NCI-H526 (cell line): ENCODE data around the gene GGCX.

Experiments used
- DNase-seq, 2 experiments: peaks; one replicate each; lab custom pipeline; 2025; lab: John Stamatoyannopoulos, UW

GGCX gene

GRCh38 chr2:85541753-85542457 lies 19.4 kb downstream of the GGCX start:
- no peak for DNase-seq

DNA sequence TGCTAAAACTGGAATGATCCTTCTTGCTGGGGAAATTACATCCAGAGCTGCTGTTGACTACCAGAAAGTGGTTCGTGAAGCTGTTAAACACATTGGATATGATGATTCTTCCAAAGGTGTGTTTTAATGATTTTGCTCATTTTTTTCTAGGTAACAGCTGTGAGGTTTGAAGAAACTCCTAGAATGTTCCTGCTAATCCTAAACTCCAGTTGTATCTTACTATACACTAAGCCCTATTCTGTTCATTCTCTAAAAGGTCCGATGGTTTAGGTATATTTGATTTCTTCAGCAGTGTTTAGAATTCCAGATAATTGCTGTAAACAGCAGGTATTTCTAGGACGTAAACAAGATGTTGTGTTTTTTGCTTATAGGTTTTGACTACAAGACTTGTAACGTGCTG lies 20.0 kb downstream of the GGCX start:
- no peak for DNase-seq

GRCh38 chr2:85540133-85540648 lies 21.1 kb downstream of the GGCX start:
- no peak for DNase-seq

- peak in 1 of 2 experiments; percentile 52 for DNase-seq
Observed at GRCh38 chr2:85539361-85540132, 21.7 kb downstream of the GGCX start.

DNA sequence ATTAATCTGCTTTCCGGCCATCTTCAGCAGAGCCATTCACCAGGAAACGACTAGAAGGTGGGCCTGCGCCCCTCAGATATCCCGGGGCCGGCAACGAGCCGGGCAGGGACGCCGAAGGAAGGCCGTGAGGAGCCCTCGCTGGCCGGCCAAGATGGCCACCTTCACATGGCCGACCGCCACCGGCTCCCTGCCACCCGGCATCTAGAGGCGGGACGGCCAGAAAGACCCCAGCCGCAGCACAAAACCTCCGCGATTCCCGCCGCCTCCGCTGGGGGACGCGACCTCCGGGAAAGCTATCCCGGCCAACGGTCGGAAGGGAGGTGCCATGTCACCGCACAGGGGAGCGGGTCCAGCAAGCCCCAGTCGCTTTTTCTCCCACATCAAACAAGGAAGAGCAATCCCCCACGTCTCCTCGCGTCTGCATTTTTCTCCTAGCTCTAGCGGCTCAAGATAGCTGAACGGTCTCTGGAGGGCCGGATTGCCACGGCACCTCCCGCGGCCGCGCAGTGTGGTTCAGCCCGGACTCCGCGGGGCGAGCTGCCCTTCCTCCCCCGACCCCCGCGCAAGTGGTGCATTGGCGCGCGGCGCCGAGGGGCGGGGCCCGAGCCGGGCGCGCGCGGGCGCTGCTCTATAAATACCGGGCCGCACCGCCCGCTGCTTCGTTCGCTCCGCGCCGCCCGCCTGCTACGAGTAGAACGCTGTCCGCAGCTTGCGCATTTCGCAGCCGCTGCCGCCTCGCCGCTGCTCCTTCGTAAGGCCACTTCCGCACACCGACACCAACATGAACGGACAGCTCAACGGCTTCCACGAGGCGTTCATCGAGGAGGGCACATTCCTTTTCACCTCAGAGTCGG lies 22.6 kb downstream of the GGCX start, which contains the start of gene MAT2A:
Gene MAT2A (plus strand): TSS at position 662 of the 854 bp plus-strand sequence. CDS start 120 bp downstream, at position 782.
- peak; percentile 87 to 97 for DNase-seq

DNA sequence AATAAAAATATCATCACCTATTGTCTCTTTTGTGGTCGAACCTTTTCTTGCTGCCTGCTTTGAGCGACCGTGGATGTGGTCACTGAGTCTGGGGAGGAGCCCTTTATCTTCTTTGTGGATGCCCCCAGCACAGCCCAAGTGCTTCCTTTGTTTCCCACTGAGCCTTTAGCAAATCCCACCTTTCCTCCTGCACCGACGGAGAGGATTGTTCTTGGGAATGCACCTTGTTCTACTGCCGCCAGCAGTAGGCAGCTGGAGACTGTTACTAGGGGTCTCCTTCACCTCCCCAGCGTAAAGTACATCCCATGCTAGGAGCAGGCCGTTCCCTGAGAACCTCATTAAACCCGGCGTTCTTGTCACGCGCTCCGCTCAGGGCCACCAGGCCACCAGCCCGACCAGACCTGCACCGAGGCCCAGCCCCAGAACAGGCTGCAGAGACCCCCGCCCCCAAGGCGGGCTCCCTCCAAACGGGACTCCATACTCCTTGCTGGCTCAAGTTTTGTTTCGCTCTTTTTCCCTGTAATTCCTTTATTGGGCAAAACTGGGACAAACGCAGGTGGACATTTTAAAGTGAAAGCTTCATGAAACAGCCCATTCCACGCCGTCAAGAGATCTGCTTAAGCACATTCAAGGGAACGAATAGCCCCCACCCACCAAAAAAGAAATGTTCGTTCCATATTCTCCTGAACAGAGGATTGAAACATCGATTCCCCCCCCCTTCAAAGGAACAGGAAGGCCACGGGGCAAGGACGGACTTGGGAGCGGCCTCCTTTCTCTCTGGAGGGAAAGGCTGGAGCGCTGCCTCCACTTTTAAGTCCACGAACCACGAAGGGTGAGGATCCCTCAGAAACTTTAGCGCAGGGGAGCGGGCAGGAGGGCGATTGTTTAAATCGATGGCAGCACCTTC lies 23.4 kb downstream of the GGCX start:
- DNase-seq: peak; percentile 70 to 79

- no peak for DNase-seq
Observed at GRCh38 chr2:85536479-85536878, 24.8 kb downstream of the GGCX start.

GRCh38 chr2:85534881-85535280 lies 26.4 kb downstream of the GGCX start:
- DNase-seq: no peak

- DNase-seq: no peak
Observed at GRCh38 chr2:85534099-85534498, 27.2 kb downstream of the GGCX start.

DNA sequence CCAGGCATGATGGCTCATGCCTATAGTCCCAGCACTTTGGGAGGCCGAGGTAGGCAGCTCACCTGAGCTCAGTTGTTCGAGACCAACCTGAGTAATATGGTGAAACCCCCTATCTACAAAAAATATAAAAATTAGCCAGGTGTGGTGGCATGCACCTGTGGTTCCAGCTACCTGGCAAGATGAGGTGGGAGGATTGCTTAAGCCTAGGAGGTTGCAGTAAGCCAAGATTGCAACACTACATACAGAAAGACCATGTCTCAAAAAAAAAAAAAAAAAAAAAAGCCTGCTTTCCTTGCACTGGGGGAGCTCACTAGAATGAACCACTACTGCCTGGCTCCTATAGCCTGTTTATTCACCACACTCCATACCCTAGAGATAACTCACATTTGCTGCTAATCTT lies 29.7 kb downstream of the GGCX start:
- DNase-seq: no peak

DNA sequence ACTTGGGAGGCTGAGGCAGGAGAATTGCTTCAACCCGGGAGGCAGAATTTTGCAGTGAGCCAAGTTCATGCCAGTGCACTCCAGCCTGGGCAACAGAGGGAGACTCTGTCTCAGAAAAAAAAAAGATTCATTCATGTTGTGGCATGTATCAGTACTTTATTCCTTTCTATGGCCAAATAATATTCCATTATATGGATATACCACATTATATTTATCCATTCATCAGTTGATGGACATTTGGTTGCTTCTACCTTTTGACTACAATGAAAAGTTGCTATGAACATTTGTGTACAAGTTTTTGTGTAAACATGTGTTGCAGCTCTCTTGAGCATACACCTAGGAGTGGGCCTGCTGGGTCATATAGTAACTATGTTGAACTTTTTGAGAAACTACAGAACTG lies 31.5 kb downstream of the GGCX start:
- no peak for DNase-seq

DNA sequence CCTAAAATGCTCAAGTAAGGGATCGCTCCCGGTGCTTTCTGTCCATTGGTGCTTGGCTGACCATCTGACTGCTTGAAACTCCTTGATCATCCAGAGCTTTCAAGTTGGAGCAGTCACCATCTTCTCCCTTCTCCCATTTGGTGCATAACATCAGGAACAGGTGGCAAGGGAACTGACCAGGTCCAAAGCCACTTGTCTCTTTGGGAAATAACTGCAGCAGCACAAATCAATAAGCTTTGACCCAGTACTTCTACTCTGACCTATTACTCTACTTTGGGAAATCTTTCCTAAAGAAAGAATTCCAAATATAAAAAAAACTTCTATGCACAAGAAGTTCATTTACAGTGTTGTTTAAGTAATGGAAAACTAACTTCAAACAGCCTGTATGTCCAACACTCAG lies 32.9 kb downstream of the GGCX start:
- no peak for DNase-seq

GRCh38 chr2:85527787-85528186 lies 33.5 kb downstream of the GGCX start:
- no peak for DNase-seq

GRCh38 chr2:85525567-85525966 lies 35.7 kb downstream of the GGCX start:
- no peak for DNase-seq

- peak in 1 of 2 experiments; percentile 49 for DNase-seq
Observed at GRCh38 chr2:85525029-85525428, 36.3 kb downstream of the GGCX start.

DNA sequence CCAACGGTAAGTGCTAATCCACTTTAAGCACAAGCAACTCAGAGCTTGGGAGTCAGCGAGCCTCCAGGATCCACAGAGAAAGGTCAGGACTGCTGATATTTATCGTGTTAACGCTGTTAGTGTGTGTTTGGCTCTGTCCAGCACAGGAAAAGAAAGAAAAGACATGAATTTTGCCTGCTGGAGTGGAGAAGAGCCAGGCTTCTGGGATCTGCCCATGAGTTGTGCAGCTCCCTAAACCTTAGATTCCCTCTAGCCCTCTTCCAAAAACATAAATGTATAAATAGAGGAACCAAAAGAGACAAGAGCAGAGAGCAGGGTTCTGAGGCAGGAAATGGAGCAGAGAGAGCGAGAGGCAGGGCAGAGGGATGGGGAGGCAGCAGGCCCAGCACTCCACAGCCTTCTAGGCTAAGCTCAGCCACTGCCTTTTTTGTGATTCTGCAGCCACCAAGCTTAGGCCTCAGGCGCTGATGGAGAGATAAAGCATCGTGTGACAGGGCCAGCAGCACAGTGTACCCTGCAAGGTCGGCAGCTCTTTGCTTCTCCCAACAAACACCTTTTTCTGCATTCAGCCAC lies 36.9 kb downstream of the GGCX start:
- DNase-seq: peak; percentile 31 to 68

- no peak for DNase-seq
Observed at GRCh38 chr2:85523903-85524335, 37.4 kb downstream of the GGCX start.

DNA sequence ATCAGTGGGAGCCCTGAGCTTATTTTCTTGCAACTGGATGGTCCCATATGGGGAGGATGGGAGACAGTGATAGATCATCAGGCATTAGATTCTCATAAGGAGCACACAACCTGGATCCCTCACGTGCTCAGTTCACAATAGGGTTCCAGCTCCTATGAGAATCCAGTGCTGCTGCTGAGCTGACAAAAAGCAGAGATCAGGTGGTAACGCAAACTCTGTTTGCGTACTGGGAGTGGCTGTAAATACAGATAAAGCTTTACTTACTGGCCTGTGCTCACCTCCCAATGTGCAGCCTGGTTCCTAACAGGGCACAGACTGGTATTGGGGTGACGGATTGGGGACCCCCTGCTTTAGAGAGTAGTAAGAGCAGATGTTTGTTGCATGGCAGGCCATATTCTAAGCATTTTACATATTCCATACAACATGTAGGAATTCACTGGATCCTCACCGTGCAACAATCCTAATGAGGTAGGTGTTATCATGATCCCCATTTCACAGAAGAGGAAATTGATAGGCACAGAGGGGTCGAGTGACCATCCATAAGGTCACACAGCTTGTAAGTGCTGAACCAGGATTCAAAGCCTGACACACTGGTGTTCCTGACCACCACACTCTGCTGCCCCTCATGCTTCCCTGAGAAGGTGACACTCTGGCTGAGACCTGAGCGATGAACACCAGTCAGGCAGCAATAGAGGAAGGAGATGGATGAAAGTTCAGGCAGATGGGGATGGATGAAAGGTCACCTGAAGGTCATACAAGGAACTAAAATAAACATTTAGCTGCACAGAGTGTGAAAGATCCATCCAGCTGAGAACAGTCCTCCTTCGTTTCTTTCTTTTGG lies 38.0 kb downstream of the GGCX start:
- no peak for DNase-seq

DNA sequence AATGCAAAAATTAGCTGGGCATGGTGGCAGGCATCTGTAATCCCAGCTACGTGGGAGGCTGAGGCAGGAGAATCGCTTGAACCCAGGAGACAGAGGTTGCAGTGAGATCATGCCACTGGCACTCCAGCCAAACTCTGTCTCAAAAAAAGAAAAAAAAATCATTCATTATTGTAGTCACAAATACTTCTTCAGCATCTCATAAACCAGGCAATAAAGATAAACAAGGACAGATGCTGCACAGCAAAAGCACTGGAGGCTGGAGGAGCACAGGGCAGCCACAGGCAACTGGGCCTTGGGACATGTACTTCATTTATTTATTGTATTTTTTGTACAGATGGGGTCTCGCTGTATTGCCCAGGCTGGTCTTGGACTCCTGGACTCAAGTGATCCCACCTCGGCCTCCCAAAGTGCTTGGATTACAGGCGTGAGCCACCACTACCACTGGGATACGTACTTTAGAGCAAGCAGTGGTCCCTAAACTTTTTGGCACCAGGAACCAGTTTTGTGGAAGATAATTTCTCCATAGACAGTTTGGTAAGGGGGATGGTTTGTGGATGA lies 39.1 kb downstream of the GGCX start:
- DNase-seq: no peak
